AG04450 (cell line): ENCODE data around the gene FAM53B. TPM values are rescaled to one million over a fixed set of nuclear protein-coding genes. Genes with fewer than 3 reads are reported as not detected.

Experiments
- CTCF ChIA-PET: fragments of 300-600, 350-600 bp; formaldehyde crosslinking; extraction: SDS; loops from one replicate; lab custom pipeline; 2022; ENCODE audit warnings: antibody characterized with exemption, inconsistent platforms; lab: Charles Lee
- POLR2A ChIA-PET: fragments of 350-600 bp; formaldehyde crosslinking; extraction: SDS; loops from one replicate; lab custom pipeline; 2021; ENCODE audit warnings: antibody characterized with exemption, inconsistent platforms; lab: Yijun Ruan, JAX
- DNase-seq: peaks from one replicate; pipeline ENCODE4 v3.0.0-alpha.2; 2011; ENCODE audit warnings: low read depth, low spot score
- H3K27ac ChIP-seq: one replicate; pipeline ENCODE4 v1.5.1; 2012; ENCODE audit warnings: low read depth, low read length, control low read depth
- H3K27me3 ChIP-seq: one replicate; pipeline ENCODE4 v1.6.0; 2012; ENCODE audit warnings: low read length; ENCODE audit not compliant: control insufficient read depth, insufficient read depth
- H3K4me3 ChIP-seq: 2 replicates; pipeline ENCODE4 v1.5.1; 2011; ENCODE audit warnings: mild to moderate bottlenecking, low read depth, low read length, control low read depth
- H3K9me3 ChIP-seq: 2 replicates; pipeline ENCODE4 v1.5.1; 2012; ENCODE audit warnings: low read length; ENCODE audit not compliant: control insufficient read depth, insufficient read depth
- CTCF ChIP-seq: IDR thresholded peaks from 2 replicates; pipeline ENCODE4 v1.5.1; 2011; ENCODE audit warnings: low read depth, low read length, control low read depth, inconsistent platforms
- polyA plus RNA-seq: library from polyadenylated mRNA; depleted of rRNA; stranded (reverse); fragments of >200 nt; gene quantifications from 2 replicates; pipeline ENCODE4 v1.2.3, GENCODE V29; 2011

FAM53B gene
- polyA plus RNA-seq, 1 experiment, result 4.1 TPM

- ChIA-PET POLR2A (interaction anchor here (0.6 kb wide), 1 partner anchor 71 kb away, joined by 3 read pairs; no protein-coding TSS in a partner anchor), CTCF (interaction anchor here (1.0 to 4.9 kb wide), 9 partner anchors 11 to 239 kb away, joined by 3 to 101 read pairs (median 6); no protein-coding TSS in a partner anchor)
- no peak overlapping the region for H3K27ac ChIP-seq
- no peaks in the 10 kb centered on the region for H3K27me3 ChIP-seq
- no peaks in the 10 kb centered on the region for H3K9me3 ChIP-seq
- no peak for DNase-seq
- peak overlapping the region; percentile 67 for H3K4me3 ChIP-seq
- TF ChIP-seq CTCF, result peak; percentile 32
Measured at GRCh38 chr10:124742413-124743190, 1.6 kb downstream of the FAM53B start.

GRCh38 chr10:124741922-124742412 lies 2.2 kb downstream of the FAM53B start:
- Histone ChIP-seq H3K27me3 (no peaks in the 10 kb centered on the region), H3K4me3 (no peak overlapping the region), H3K27ac (no peak overlapping the region), H3K9me3 (no peaks in the 10 kb centered on the region)
- TF ChIP-seq CTCF, result no peak
- DNase-seq, result no peak
- ChIA-PET CTCF (interaction anchor here (0.5 to 4.9 kb wide), 37 partner anchors 7 to 238 kb away, joined by 3 to 101 read pairs (median 5); no protein-coding TSS in a partner anchor), POLR2A (interaction anchor here (0.9 kb wide), 1 partner anchor 34 kb away, joined by 3 read pairs; no protein-coding TSS in a partner anchor)

GRCh38 chr10:124741281-124741921 lies 2.8 kb downstream of the FAM53B start:
- ChIA-PET POLR2A (interaction anchor here (0.5 to 0.9 kb wide), 2 partner anchors 33 to 40 kb away, joined by 3 to 5 read pairs; no protein-coding TSS in a partner anchor), CTCF (interaction anchor here (0.5 to 4.9 kb wide), 38 partner anchors 8 to 238 kb away, joined by 3 to 101 read pairs (median 5); no protein-coding TSS in a partner anchor)
- Histone ChIP-seq H3K4me3 (no peak overlapping the region), H3K27me3 (no peaks in the 10 kb centered on the region), H3K27ac (no peak overlapping the region), H3K9me3 (no peaks in the 10 kb centered on the region)
- TF ChIP-seq CTCF, result peak; percentile 86
- no peak for DNase-seq

GRCh38 chr10:124740369-124741280 lies 3.6 kb downstream of the FAM53B start:
- Histone ChIP-seq H3K27ac (no peak overlapping the region), H3K9me3 (no peaks in the 10 kb centered on the region), H3K27me3 (no peaks in the 10 kb centered on the region), H3K4me3 (peak overlapping the region; percentile 34)
- CTCF ChIA-PET, result interaction anchor here (0.6 to 4.9 kb wide), 32 partner anchors 9 to 316 kb away, joined by 3 to 101 read pairs (median 5); no protein-coding TSS in a partner anchor
- POLR2A ChIA-PET, result interaction anchor here (0.5 kb wide), 1 partner anchor 41 kb away, joined by 5 read pairs; no protein-coding TSS in a partner anchor
- no peak for DNase-seq
- TF ChIP-seq CTCF, result no peak
